ENCODE data around the gene PDCD11.

DNA sequence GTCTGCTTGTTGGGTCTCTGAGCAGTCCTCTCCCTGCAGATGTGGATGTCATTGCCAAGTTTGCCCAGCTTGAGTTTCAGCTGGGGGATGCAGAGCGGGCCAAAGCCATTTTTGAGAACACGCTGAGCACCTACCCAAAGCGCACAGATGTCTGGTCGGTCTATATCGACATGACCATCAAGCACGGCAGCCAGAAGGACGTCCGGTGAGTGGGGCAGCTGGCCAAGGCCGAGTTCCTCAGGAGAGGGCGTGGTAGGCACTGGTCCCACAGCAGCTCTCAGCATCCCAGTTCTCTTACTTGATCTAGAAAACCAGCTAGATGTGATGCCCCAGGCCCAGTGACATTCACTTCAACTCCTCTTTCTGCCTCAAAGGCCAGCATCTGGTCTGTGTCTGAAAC lies 48.1 kb downstream of the PDCD11 start:
- TF ChIP-seq PBX3 (CRISPR knock-in tag; IDR thresholded peaks at IDR 0.05), result no peak
- TF ChIP-seq, protein P1, sequence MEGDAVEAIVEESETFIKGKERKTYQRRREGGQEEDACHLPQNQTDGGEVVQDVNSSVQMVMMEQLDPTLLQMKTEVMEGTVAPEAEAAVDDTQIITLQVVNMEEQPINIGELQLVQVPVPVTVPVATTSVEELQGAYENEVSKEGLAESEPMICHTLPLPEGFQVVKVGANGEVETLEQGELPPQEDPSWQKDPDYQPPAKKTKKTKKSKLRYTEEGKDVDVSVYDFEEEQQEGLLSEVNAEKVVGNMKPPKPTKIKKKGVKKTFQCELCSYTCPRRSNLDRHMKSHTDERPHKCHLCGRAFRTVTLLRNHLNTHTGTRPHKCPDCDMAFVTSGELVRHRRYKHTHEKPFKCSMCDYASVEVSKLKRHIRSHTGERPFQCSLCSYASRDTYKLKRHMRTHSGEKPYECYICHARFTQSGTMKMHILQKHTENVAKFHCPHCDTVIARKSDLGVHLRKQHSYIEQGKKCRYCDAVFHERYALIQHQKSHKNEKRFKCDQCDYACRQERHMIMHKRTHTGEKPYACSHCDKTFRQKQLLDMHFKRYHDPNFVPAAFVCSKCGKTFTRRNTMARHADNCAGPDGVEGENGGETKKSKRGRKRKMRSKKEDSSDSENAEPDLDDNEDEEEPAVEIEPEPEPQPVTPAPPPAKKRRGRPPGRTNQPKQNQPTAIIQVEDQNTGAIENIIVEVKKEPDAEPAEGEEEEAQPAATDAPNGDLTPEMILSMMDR (tag by site-specific recombination; IDR thresholded peaks at IDR 0.05), result no peak
- no peak for TF ChIP-seq ATF2 (tag by site-specific recombination; IDR thresholded peaks at IDR 0.05; ENCODE audit: low read depth)
- TF ChIP-seq, protein P2, sequence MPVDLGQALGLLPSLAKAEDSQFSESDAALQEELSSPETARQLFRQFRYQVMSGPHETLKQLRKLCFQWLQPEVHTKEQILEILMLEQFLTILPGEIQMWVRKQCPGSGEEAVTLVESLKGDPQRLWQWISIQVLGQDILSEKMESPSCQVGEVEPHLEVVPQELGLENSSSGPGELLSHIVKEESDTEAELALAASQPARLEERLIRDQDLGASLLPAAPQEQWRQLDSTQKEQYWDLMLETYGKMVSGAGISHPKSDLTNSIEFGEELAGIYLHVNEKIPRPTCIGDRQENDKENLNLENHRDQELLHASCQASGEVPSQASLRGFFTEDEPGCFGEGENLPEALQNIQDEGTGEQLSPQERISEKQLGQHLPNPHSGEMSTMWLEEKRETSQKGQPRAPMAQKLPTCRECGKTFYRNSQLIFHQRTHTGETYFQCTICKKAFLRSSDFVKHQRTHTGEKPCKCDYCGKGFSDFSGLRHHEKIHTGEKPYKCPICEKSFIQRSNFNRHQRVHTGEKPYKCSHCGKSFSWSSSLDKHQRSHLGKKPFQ (tag by site-specific recombination; IDR thresholded peaks at IDR 0.05), result no peak
- TF ChIP-seq, protein P3, sequence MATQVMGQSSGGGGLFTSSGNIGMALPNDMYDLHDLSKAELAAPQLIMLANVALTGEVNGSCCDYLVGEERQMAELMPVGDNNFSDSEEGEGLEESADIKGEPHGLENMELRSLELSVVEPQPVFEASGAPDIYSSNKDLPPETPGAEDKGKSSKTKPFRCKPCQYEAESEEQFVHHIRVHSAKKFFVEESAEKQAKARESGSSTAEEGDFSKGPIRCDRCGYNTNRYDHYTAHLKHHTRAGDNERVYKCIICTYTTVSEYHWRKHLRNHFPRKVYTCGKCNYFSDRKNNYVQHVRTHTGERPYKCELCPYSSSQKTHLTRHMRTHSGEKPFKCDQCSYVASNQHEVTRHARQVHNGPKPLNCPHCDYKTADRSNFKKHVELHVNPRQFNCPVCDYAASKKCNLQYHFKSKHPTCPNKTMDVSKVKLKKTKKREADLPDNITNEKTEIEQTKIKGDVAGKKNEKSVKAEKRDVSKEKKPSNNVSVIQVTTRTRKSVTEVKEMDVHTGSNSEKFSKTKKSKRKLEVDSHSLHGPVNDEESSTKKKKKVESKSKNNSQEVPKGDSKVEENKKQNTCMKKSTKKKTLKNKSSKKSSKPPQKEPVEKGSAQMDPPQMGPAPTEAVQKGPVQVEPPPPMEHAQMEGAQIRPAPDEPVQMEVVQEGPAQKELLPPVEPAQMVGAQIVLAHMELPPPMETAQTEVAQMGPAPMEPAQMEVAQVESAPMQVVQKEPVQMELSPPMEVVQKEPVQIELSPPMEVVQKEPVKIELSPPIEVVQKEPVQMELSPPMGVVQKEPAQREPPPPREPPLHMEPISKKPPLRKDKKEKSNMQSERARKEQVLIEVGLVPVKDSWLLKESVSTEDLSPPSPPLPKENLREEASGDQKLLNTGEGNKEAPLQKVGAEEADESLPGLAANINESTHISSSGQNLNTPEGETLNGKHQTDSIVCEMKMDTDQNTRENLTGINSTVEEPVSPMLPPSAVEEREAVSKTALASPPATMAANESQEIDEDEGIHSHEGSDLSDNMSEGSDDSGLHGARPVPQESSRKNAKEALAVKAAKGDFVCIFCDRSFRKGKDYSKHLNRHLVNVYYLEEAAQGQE (tag by site-specific recombination; IDR thresholded peaks at IDR 0.05), result no peak
- TF ChIP-seq ZNF521 (tag by site-specific recombination; IDR thresholded peaks at IDR 0.05), result no peak
- TF ChIP-seq, protein P4, sequence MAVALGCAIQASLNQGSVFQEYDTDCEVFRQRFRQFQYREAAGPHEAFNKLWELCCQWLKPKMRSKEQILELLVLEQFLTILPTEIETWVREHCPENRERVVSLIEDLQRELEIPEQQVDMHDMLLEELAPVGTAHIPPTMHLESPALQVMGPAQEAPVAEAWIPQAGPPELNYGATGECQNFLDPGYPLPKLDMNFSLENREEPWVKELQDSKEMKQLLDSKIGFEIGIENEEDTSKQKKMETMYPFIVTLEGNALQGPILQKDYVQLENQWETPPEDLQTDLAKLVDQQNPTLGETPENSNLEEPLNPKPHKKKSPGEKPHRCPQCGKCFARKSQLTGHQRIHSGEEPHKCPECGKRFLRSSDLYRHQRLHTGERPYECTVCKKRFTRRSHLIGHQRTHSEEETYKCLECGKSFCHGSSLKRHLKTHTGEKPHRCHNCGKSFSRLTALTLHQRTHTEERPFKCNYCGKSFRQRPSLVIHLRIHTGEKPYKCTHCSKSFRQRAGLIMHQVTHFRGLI (tag by site-specific recombination; IDR thresholded peaks at IDR 0.05), result no peak
- TF ChIP-seq, protein P5, sequence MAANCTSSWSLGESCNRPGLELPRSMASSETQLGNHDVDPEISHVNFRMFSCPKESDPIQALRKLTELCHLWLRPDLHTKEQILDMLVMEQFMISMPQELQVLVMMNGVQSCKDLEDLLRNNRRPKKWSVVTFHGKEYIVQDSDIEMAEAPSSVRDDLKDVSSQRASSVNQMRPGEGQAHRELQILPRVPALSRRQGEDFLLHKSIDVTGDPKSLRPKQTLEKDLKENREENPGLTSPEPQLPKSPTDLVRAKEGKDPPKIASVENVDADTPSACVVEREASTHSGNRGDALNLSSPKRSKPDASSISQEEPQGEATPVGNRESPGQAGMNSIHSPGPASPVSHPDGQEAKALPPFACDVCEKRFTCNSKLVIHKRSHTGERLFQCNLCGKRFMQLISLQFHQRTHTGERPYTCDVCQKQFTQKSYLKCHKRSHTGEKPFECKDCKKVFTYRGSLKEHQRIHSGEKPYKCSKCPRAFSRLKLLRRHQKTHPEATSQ (tag by site-specific recombination; IDR thresholded peaks at IDR 0.05), result no peak
- TF ChIP-seq ZNF707 (tag by site-specific recombination; IDR thresholded peaks at IDR 0.05), result no peak
- no peak for TF ChIP-seq ZNF843 (tag by site-specific recombination; IDR thresholded peaks at IDR 0.05)
- no peak for TF ChIP-seq ZNF121 (tag by site-specific recombination; IDR thresholded peaks at IDR 0.05)
- TF ChIP-seq ZBTB8A (tag by site-specific recombination; IDR thresholded peaks at IDR 0.05), result no peak
- no peak for TF ChIP-seq ZNF48 (tag by site-specific recombination; IDR thresholded peaks at IDR 0.05)
